H1 (cell line): ENCODE data around the gene PGGHG. TPM values are rescaled to one million over a fixed set of nuclear protein-coding genes. Genes with fewer than 3 reads are reported as not detected.
"Not testable (repeated sequence)": the region's sequence is repeated elsewhere in the genome, so short reads cannot be mapped to it uniquely, and the experiment has no call there.

Source experiments
- CTCF ChIA-PET: fragments of 300-600 bp; sonication (Branson Sonifier 250); formaldehyde crosslinking; loops from one replicate; lab custom pipeline; 2021; ENCODE audit not compliant: partially characterized antibody; lab: Charles Lee
- POLR2A ChIA-PET: fragments of 300-600 bp; sonication (Branson Sonifier 250); formaldehyde crosslinking; loops from one replicate; lab custom pipeline; 2021; ENCODE audit warnings: inconsistent platforms; ENCODE audit not compliant: partially characterized antibody; lab: Charles Lee
- DNase-seq, 2 experiments: peaks; one replicate each; pipeline versions ENCODE4 v3.0.0 to v3.0.0-alpha.2; 2010 to 2022; ENCODE audit warnings: low spot score in 2 of 2, low read depth in 1 of 2, mixed read lengths in 1 of 2
- FAIRE-seq: peaks from 2 replicates; lab custom pipeline; 2011; peaks lifted over from hg19 to GRCh38; lab: Jason Lieb, UNC
- H2AFZ ChIP-seq: 2 replicates; pipeline ENCODE4 v1.8.1; 2012; ENCODE audit warnings: low read length, inconsistent platforms
- H2AK5ac ChIP-seq: 2 replicates; pipeline ENCODE4 v1.6.1; 2013; ENCODE audit warnings: low read depth, low read length
- H2BK120ac ChIP-seq: replicated peaks from 2 replicates; pipeline ENCODE3; 2013; ENCODE audit warnings: low read depth, low read length, inconsistent platforms
- H2BK12ac ChIP-seq: 2 replicates; pipeline ENCODE4 v1.6.1; 2013; ENCODE audit warnings: low read depth, low read length
- H2BK15ac ChIP-seq: 2 replicates; pipeline ENCODE4 v1.6.1; 2013; ENCODE audit warnings: low read length
- H2BK20ac ChIP-seq: 2 replicates; pipeline ENCODE4 v1.6.1; 2013; ENCODE audit warnings: low read length
- H2BK5ac ChIP-seq: 2 replicates; pipeline ENCODE4 v1.6.1; 2013; ENCODE audit warnings: low read depth, low read length
- H3K14ac ChIP-seq: 2 replicates; pipeline ENCODE4 v1.6.1; 2013; ENCODE audit warnings: inconsistent platforms; ENCODE audit not compliant: insufficient read length
- H3K18ac ChIP-seq: 2 replicates; pipeline ENCODE4 v1.6.1; 2013; ENCODE audit warnings: low read length; ENCODE audit errors: extremely low read depth
- H3K23ac ChIP-seq: 2 replicates; pipeline ENCODE4 v1.6.1; 2013; ENCODE audit warnings: inconsistent platforms; ENCODE audit not compliant: insufficient read length
- H3K23me2 ChIP-seq: 2 replicates; pipeline ENCODE4 v1.6.1; 2013; ENCODE audit warnings: low read depth, low read length
- H3K27ac ChIP-seq: 2 replicates; pipeline ENCODE4 v1.6.1; 2011; ENCODE audit warnings: low read depth, low read length, inconsistent platforms
- H3K27me3 ChIP-seq, 4 experiments: replicated peaks in 1 of 4; 1 replicate in 1 of 4; 2 replicates in 3 of 4; pipeline versions ENCODE4 v1.6.1 to v1.8.1; 2011 to 2013; ENCODE audit warnings: low read length in 3 of 4, mild to moderate bottlenecking in 3 of 4, inconsistent platforms in 2 of 4, mixed read lengths in 2 of 4, moderate library complexity in 1 of 4; ENCODE audit not compliant: control insufficient read depth in 3 of 4, insufficient read depth in 3 of 4; ENCODE audit errors: extremely low read depth in 1 of 4
- H3K36me3 ChIP-seq, 4 experiments: 2 replicates each; pipeline versions ENCODE4 v1.6.1 to v1.8.1; 2011 to 2013; ENCODE audit warnings: mild to moderate bottlenecking in 4 of 4, low read length in 3 of 4, moderate library complexity in 2 of 4, control low read depth in 1 of 4, inconsistent platforms in 1 of 4; ENCODE audit not compliant: insufficient read depth in 4 of 4, control insufficient read depth in 2 of 4
- H3K4ac ChIP-seq: replicated peaks from 2 replicates; pipeline ENCODE3; 2013; ENCODE audit warnings: low read length, low read depth, mixed read lengths, inconsistent platforms; ENCODE audit not compliant: insufficient read length
- H3K4me1 ChIP-seq, 4 experiments: replicated peaks in 1 of 4; 1 replicate in 1 of 4; 2 replicates in 3 of 4; pipeline versions ENCODE4 v1.6.1 to v1.8.1; 2011 to 2013; ENCODE audit warnings: low read length in 3 of 4, inconsistent platforms in 2 of 4, mixed read lengths in 1 of 4; ENCODE audit not compliant: insufficient read depth in 4 of 4, control insufficient read depth in 3 of 4
- H3K4me2 ChIP-seq, 2 experiments: 2 replicates each; pipeline versions ENCODE4 v1.6.1 to v1.8.1; 2011 to 2013; ENCODE audit warnings: low read depth in 2 of 2, low read length in 2 of 2, control low read depth in 1 of 2, inconsistent platforms in 1 of 2, mild to moderate bottlenecking in 1 of 2; ENCODE audit not compliant: insufficient read depth in 1 of 2
- H3K4me3 ChIP-seq, 4 experiments: fragments of 200-600, 300-600 bp in 1 of 4; sonication (generic), shearing (Covaris generic), sonication (Bioruptor Twin) in 1 of 4; 2 replicates each; pipeline versions ENCODE4 v1.5.1 to v1.8.1; 2011 to 2016; ENCODE audit warnings: low read length in 4 of 4, low read depth in 3 of 4, control low read depth in 2 of 4, inconsistent platforms in 2 of 4, mild to moderate bottlenecking in 2 of 4, mixed read lengths in 1 of 4, moderate library complexity in 1 of 4; ENCODE audit not compliant: insufficient read depth in 2 of 4; ENCODE audit errors: extremely low read depth in 1 of 4
- H3K56ac ChIP-seq: replicated peaks from 2 replicates; pipeline ENCODE3; 2013; ENCODE audit warnings: low read depth, mild to moderate bottlenecking, mixed read lengths, low read length, inconsistent platforms; ENCODE audit not compliant: insufficient read length
- H3K79me1 ChIP-seq: 2 replicates; pipeline ENCODE4 v1.6.1; 2013; ENCODE audit warnings: low read depth, low read length, control low read depth
- H3K79me2 ChIP-seq, 2 experiments: 2 replicates each; pipeline versions ENCODE4 v1.6.1 to v1.8.1; 2012 to 2013; ENCODE audit warnings: low read length in 2 of 2, mild to moderate bottlenecking in 2 of 2, inconsistent platforms in 1 of 2; ENCODE audit not compliant: insufficient read depth in 2 of 2, control insufficient read depth in 1 of 2
- H3K9ac ChIP-seq, 4 experiments: replicated peaks in 1 of 4; 1 replicate in 1 of 4; 2 replicates in 3 of 4; pipeline versions ENCODE4 v1.6.1 to v1.8.1; 2011 to 2013; ENCODE audit warnings: low read depth in 3 of 4, low read length in 3 of 4, control low read depth in 2 of 4, mild to moderate bottlenecking in 2 of 4, moderate library complexity in 2 of 4, inconsistent platforms in 1 of 4; ENCODE audit errors: extremely low read depth in 1 of 4
- H3K9me3 ChIP-seq, 2 experiments: 2 replicates each; pipeline versions ENCODE4 v1.6.1 to v1.8.1; 2012 to 2013; ENCODE audit warnings: mild to moderate bottlenecking in 2 of 2, moderate library complexity in 2 of 2, control low read depth in 1 of 2, inconsistent platforms in 1 of 2, low read depth in 1 of 2, low read length in 1 of 2, mixed read lengths in 1 of 2; ENCODE audit not compliant: insufficient read depth in 2 of 2
- H4K20me1 ChIP-seq, 2 experiments: replicated peaks in 1 of 2; 2 replicates each; pipeline versions ENCODE3 to v1.8.1; 2011 to 2013; ENCODE audit warnings: inconsistent platforms in 2 of 2, low read length in 2 of 2, mild to moderate bottlenecking in 1 of 2; ENCODE audit not compliant: insufficient read depth in 2 of 2, control insufficient read depth in 1 of 2
- H4K5ac ChIP-seq: 2 replicates; pipeline ENCODE4 v1.6.1; 2013; ENCODE audit warnings: low read length, low read depth, mixed read lengths, inconsistent platforms; ENCODE audit not compliant: insufficient read length
- H4K8ac ChIP-seq: 2 replicates; pipeline ENCODE4 v1.8.0; 2013; ENCODE audit warnings: mild to moderate bottlenecking, moderate library complexity, low read length, inconsistent platforms; ENCODE audit not compliant: insufficient read depth; ENCODE audit errors: extremely low read depth
- H4K91ac ChIP-seq: replicated peaks from 2 replicates; pipeline ENCODE3; 2013; ENCODE audit warnings: low read length, mixed read lengths, inconsistent platforms; ENCODE audit not compliant: insufficient read length
- WGBS, 2 experiments: shearing (Covaris generic) in 1 of 2; methylation state at CpG; one replicate each; pipeline versions ENCODE4 v1.1.6 to v1.1.7; 2013 to 2015; ENCODE audit warnings: low lambda C conversion rate in 2 of 2, mixed read lengths in 2 of 2, inconsistent platforms in 1 of 2, low coverage in 1 of 2, missing lambda C conversion rate in 1 of 2; ENCODE audit not compliant: insufficient replicate concordance in 2 of 2, insufficient coverage in 1 of 2, insufficient read length in 1 of 2; ENCODE audit errors: extremely low coverage in 1 of 2, missing lambda C conversion rate in 1 of 2; 5-methylcytosine and 5-hydroxymethylcytosine counted together
- polyA plus RNA-seq, 7 experiments: library from polyadenylated mRNA; depleted of rRNA in 3 of 7; stranded (reverse) in 5 of 7; unstranded in 2 of 7; fragments of >200 nt in 5 of 7; fragments of 200-250 nt in 2 of 7; gene quantifications; 1 replicate in 5 of 7; 2 replicates in 1 of 7; 4 replicates in 1 of 7; pipeline versions ENCODE4 v1.2.1 to v1.2.3, GENCODE V29; 2011 to 2013; ENCODE audit warnings: missing spikeins in 2 of 7, mixed read lengths in 2 of 7
- total RNA-seq: library from RNA; stranded (reverse); fragmentation: NEBNext Ultra II Directional; extraction: Animal tissue kit (Norgen Biotek cat#: 25700); gene quantifications from 2 replicates; pipeline ENCODE4 v1.2.1, GENCODE V29; 2021

PGGHG gene
- total and polyA plus RNA-seq, 2 of the 8 experiments (the other 6 are each of a cell fraction or from before 2014, with no cell fraction given), result 34.8 to 60.7 TPM

- H3K79me2 ChIP-seq, H3K23me2 ChIP-seq, H3K56ac ChIP-seq, H3K79me1 ChIP-seq, H3K14ac ChIP-seq, H4K20me1 ChIP-seq, H3K23ac ChIP-seq, H3K27me3 ChIP-seq, H3K36me3 ChIP-seq, DNase-seq, H4K8ac ChIP-seq: not testable (repeated sequence)
- H2BK12ac ChIP-seq, result peak overlapping the region; percentile 78
- H3K27ac ChIP-seq, result peak overlapping the region; percentile 76
- H2BK20ac ChIP-seq, result peak overlapping the region; percentile 100
- 0 out of 2 replicates have a peak overlapping the region, but pooled peaks have one; percentile 30 for H2AFZ ChIP-seq
- H3K9me3 ChIP-seq, result peaks cover 10 to 11% of the 10 kb centered on the region in 2 experiments; a peak in 3 of 4 replicates
- peak; percentile 7 for FAIRE-seq
- peak overlapping the region; percentile 13; the same call in 1 of the 2 replicates for H2BK15ac ChIP-seq
- 62% methylated on average over 17 of the region's 17 CpGs; no CpG with 5 or more reads in 1 of the 2 experiments for WGBS, 2 experiments
- H3K4me3 ChIP-seq, result peak overlapping the region in 2 of 4 experiments; percentile 9 to 23; a peak in 2 of 8 replicates
- H2AK5ac ChIP-seq, result 0 out of 2 replicates have a peak overlapping the region, but pooled peaks have one; percentile 66
- H4K5ac ChIP-seq, result peak overlapping the region; percentile 91
- CTCF ChIA-PET, result interaction anchor here (0.7 to 2.4 kb wide), 7 partner anchors 16 to 108 kb away, joined by 3 to 9 read pairs (median 3); no protein-coding TSS in a partner anchor
- H3K4me2 ChIP-seq, result peak overlapping the region; percentile 49 to 75; a peak in 3 of 4 replicates
- H2BK5ac ChIP-seq, result peak overlapping the region; percentile 93
- POLR2A ChIA-PET, result interaction anchor here (0.8 to 2.5 kb wide), 10 partner anchors 9 to 73 kb away, joined by 3 to 17 read pairs (median 4); partner anchors contain the start of gene IFITM3
- H3K4me1 ChIP-seq, result peaks cover 7 to 25% (median 18%) of the 10 kb centered on the region in 4 experiments
- H2BK120ac ChIP-seq, result peak overlapping the region; percentile 91
- H3K4ac ChIP-seq, result peak overlapping the region; percentile 82
- peak overlapping the region; percentile 89 for H3K18ac ChIP-seq
- H3K9ac ChIP-seq, result peak overlapping the region in 3 of 4 experiments; percentile 14 to 51 (median 32); a peak in 3 of 7 replicates
- H4K91ac ChIP-seq, result peak overlapping the region; percentile 99
Observed at GRCh38 chr11:333616-334263, 44.8 kb downstream of the PGGHG start.
